Lower lobe of right lung (tissue), 2 donors: ENCODE results near the gene PMFBP1. TPM values are rescaled to one million over a fixed set of nuclear protein-coding genes. Genes with fewer than 3 reads are reported as not detected.
A peak's percentile ranks its signal among the peaks of the same experiment; 100 is the strongest.

Experiments used
- ATAC-seq, 2 donors: fragments of 200-7000 bp; cut with Tn5 transposase; one replicate each; pipeline ENCODE4 v1.9.1; 2020 to 2022; ENCODE audit warnings: mild to moderate bottlenecking in 2 of 2, moderate library complexity in 2 of 2
- DNase-seq: peaks from one replicate; pipeline ENCODE4 v3.0.0-alpha.2; 2020
- H3K27ac ChIP-seq: fragments of 200-600 bp; one replicate; pipeline ENCODE4 v1.8.0; 2022
- H3K27me3 ChIP-seq: fragments of 200-600 bp; one replicate; pipeline ENCODE4 v1.8.0; 2022; ENCODE audit warnings: low read depth
- H3K36me3 ChIP-seq: fragments of 200-600 bp; one replicate; pipeline ENCODE4 v1.8.0; 2022; ENCODE audit warnings: mild to moderate bottlenecking
- H3K4me1 ChIP-seq: fragments of 200-600 bp; one replicate; pipeline ENCODE4 v1.8.0; 2022
- H3K4me3 ChIP-seq: fragments of 200-600 bp; one replicate; pipeline ENCODE4 v1.8.0; 2022; ENCODE audit warnings: mild to moderate bottlenecking
- H3K9me3 ChIP-seq: fragments of 200-600 bp; one replicate; pipeline ENCODE4 v1.8.0; 2022
- intact Hi-C: fragments of 100-400 bp; cut with DNase I; formaldehyde crosslinking; loops from one replicate; pipeline ENCODE4 v1.11.0; 2022
- total RNA-seq: library from RNA; stranded (reverse); fragmentation: NEBNext Ultra II Directional; extraction: Animal tissue kit (Norgen Biotek cat#: 25700); gene quantifications from one replicate; pipeline ENCODE4 v1.2.1, GENCODE V29; 2021
- TF ChIP-seq, protein P1 (sequence below): fragments of 200-600 bp; IDR thresholded peaks from one replicate; pipeline ENCODE4 v1.8.0; 2022; ENCODE audit warnings: antibody characterized with exemption, mild to moderate bottlenecking
- donor health status: DM: no; HTN: yes; CAD: no; lungs with severe emphysema.

PMFBP1 gene
- total RNA-seq, 1 donor from 2014 or later, result 0.62 TPM

DNA sequence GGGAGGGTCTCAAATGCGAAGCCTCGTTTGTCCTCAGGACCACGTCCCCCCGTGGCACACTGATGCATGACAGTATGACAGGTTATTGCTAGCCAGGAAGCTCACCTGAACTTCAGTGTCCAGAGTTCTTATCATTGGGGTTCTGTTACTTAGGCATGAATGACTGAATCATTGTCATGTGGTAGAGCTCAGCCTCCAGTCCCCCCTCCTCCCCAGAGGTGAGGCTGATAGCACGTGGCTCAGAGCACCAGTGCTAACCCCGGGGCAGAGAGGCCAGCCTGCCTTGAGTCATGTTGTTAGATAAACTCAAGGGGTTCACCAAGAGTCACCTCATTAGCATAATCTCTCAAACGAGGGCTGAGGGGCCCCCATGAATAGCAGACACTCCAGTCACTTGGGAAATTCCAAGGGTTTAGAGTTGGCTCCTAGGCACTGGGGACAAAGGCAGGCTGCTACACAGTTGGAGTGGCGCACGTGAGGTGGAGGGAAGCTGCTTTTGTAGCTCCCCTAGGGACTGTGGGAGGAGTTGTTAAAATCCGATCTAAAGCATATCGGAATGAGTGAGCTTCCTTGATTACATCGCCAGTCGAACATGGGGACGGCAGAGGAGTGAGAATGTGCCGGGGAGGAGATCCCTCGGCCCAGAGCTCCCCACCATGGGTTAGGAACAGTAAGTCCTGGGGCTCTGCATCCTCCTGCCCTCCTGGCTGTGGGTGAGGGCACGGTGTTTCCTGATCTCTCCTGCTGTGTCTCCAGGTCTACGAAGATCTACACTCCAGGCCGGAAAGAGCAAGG is 60.1 kb downstream of the PMFBP1 start:
- peak in 1 of 2 donors; percentile 8 for ATAC-seq
- H3K27me3 ChIP-seq, result no peaks in the 10 kb centered on the region

DNA sequence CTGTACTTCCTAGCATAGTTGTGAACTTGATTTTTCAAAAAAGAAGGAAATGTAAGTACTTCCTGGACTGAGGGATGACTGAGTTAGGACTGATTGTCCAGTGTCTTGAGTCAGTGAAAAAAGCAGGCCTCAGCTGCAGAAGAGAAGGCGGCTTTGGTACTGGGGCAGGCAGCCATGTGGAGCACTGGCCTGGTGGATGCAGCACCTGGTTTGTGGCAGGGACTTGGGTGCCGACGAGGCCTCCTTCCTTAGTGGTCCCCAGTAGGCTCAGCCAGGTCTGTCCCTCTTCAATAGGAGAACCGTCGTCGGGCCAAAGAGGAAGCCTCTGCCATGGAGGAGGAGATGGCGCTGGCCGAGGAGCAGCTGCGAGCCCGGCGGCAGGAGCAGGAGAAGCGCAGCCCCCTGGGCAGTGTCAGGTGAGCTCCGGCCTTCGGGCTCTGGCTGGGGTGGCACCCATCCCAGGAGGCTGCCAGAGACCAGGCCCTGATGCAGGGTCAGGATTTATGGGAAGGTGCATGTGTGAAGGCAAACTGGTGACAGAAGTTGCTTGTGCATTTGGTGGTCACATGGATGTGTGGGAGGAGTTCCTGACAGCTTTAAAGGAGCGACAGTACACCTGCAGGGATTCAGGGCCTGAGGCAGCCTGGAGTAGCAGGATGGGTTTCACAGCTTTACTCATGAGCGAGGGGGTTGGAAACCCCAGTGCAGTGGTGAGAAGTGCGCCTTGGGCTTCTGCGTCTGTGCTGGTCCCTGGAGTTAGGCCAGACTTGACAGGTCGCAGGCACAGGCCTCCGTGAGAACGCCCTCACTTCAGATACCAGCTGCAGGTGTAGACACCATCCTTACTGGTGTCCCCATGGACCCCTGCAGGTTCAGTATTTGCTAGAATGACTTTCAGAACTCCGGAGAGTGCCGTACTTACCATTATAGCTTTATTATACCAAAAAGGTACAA is 61.0 kb downstream of the PMFBP1 start:
- H3K27me3 ChIP-seq, result no peaks in the 10 kb centered on the region
- intact Hi-C loops, result no loop called here
- H3K4me3 ChIP-seq, result no peak overlapping the region
- no peak overlapping the region for H3K27ac ChIP-seq
- TF ChIP-seq, protein P1, sequence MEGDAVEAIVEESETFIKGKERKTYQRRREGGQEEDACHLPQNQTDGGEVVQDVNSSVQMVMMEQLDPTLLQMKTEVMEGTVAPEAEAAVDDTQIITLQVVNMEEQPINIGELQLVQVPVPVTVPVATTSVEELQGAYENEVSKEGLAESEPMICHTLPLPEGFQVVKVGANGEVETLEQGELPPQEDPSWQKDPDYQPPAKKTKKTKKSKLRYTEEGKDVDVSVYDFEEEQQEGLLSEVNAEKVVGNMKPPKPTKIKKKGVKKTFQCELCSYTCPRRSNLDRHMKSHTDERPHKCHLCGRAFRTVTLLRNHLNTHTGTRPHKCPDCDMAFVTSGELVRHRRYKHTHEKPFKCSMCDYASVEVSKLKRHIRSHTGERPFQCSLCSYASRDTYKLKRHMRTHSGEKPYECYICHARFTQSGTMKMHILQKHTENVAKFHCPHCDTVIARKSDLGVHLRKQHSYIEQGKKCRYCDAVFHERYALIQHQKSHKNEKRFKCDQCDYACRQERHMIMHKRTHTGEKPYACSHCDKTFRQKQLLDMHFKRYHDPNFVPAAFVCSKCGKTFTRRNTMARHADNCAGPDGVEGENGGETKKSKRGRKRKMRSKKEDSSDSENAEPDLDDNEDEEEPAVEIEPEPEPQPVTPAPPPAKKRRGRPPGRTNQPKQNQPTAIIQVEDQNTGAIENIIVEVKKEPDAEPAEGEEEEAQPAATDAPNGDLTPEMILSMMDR, result no peak
- no peaks in the 10 kb centered on the region for H3K4me1 ChIP-seq
- H3K36me3 ChIP-seq, result peaks cover 78% of the 10 kb centered on the region
- no peak for DNase-seq
- no peaks in the 10 kb centered on the region for H3K9me3 ChIP-seq
- ATAC-seq, result no peak

More for the DNA sequence above, 60.1 kb downstream of the PMFBP1 start:
- H3K4me3 ChIP-seq, result no peak overlapping the region
- no peaks in the 10 kb centered on the region for H3K9me3 ChIP-seq
- no peak overlapping the region for H3K27ac ChIP-seq
- peaks cover 69% of the 10 kb centered on the region for H3K36me3 ChIP-seq
- intact Hi-C loops, result no loop called here
- DNase-seq, result no peak
- no peaks in the 10 kb centered on the region for H3K4me1 ChIP-seq
- TF ChIP-seq, protein P1, result no peak

DNA sequence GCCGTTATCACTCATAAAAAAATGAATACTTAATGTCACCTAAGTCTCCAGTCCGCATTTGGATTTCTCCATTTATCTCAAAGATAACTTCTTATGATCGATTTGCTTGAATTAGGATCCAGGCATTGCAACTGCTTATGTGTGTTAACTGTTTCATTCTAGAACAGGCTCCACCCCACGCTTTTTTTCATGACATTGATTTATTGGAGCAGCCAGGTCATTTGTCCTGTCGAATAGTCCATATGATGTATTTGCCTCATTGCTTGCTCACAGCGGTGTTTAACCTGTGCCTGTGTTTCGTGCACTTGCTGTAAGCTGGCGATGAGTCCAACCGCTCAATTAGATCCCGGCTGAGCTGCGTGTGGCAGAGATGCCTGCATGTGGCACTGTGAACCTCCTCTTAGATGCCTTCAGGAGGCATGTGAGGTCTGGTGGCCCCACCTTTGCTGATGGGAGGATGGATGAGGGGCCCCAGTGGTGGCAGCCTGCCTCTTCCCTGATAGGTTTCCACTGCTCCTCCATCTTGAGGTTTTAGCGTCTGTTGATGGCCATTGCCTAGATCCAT is 61.9 kb downstream of the PMFBP1 start:
- Histone ChIP-seq H3K27me3 (no peaks in the 10 kb centered on the region), H3K9me3 (no peaks in the 10 kb centered on the region), H3K27ac (no peak overlapping the region), H3K4me3 (no peak overlapping the region), H3K4me1 (no peaks in the 10 kb centered on the region), H3K36me3 (peaks cover 87% of the 10 kb centered on the region)
- TF ChIP-seq, protein P1, result no peak
- intact Hi-C loops, result no loop called here
- DNase-seq (no peak), ATAC-seq (no peak)

DNA sequence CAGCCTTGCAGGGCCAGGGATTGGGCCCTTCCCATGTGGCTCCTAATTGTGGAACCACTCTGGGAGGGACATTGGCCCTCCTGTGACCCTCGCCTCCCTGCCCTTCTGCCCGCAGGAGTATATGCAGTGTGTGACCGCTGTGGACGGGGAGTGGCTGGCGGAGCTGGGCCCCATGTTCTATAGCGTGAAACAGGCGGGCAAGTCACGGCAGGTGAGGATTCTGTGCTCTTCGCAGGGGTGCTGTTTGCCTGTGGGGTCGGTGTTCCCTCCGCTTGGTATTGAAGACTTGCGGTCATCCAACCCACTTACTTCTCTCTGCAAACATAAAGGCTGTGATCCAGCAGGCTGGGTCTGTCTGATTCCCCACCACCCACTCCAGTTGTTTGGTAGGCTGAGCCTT is 62.7 kb downstream of the PMFBP1 start:
- Histone ChIP-seq H3K27me3 (no peaks in the 10 kb centered on the region), H3K4me1 (no peaks in the 10 kb centered on the region), H3K36me3 (peaks cover 95% of the 10 kb centered on the region), H3K27ac (no peak overlapping the region), H3K9me3 (no peaks in the 10 kb centered on the region), H3K4me3 (no peak overlapping the region)
- TF ChIP-seq, protein P1, result no peak
- ATAC-seq, result no peak
- intact Hi-C loops, result no loop called here
- no peak for DNase-seq

DNA sequence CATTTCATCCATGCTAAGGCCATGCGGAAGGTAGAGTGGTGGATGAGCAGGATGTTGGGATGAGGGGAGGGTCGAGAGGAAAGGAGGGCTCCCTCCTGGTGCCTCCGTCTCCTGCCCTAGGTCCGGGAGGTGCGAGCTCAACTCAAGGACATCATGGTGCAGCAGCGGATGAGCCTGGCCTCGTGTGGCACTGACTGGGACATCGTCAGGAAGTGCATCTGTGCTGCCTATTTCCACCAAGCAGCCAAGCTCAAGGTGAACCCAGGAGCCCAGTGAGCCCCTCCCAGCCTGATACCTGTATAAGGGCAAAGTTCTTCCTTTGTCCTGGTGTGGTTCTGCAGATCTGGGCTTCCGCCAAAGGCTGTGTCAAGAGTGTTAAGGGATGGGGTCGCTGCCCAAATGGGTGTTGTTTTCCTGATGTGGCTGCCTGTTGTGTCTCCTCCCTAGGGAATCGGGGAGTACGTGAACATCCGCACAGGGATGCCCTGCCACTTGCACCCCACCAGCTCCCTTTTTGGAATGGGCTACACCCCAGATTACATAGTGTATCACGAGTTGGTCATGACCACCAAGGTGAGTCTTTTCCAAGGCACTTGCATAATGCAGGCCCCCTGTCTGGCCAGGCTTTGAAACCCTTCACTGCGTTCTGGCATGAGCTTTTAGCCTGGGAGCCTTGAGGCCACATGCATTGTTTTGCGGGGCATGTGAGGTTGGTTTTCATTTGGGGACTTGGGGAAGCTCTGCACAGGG is 63.4 kb downstream of the PMFBP1 start:
- ATAC-seq, result no peak
- DNase-seq, result no peak
- H3K4me1 ChIP-seq, result no peaks in the 10 kb centered on the region
- H3K27me3 ChIP-seq, result no peaks in the 10 kb centered on the region
- no peaks in the 10 kb centered on the region for H3K9me3 ChIP-seq
- H3K4me3 ChIP-seq, result no peak overlapping the region
- peaks cover 100% of the 10 kb centered on the region for H3K36me3 ChIP-seq
- TF ChIP-seq, protein P1, result no peak
- H3K27ac ChIP-seq, result no peak overlapping the region
- intact Hi-C loops, result no loop called here
